Gastrocnemius medialis (tissue), 4 donors: Measurements from ENCODE around the gene EMCN.

ENCODE experiments used
- POLR2A ChIP-seq, 2 donors: fragments of 450-650 bp; IDR thresholded peaks; one replicate each; pipeline ENCODE4 v1.6.1; 2017; ENCODE audit warnings: antibody characterized with exemption in 2 of 2, mild to moderate bottlenecking in 2 of 2, moderate library complexity in 2 of 2
- TF ChIP-seq, protein P1 (sequence below), 5 experiments: fragments of 450-650 bp in 3 of 5; fragments of 200-600 bp in 2 of 5; sonication (generic) in 2 of 5; IDR thresholded peaks in 4 of 5; conservative IDR thresholded peaks in 1 of 5; 1 replicate in 4 of 5; 2 replicates in 1 of 5; pipeline ENCODE4 v1.5.1; 2016 to 2019; ENCODE audit warnings: antibody characterized with exemption in 5 of 5, mild to moderate bottlenecking in 3 of 5, moderate library complexity in 3 of 5

GRCh38 chr4:100359441-100359840 lies 158.4 kb downstream of the EMCN start:
- TF ChIP-seq POLR2A (IDR thresholded peaks at IDR 0.05), result no peak
- TF ChIP-seq, protein P1, sequence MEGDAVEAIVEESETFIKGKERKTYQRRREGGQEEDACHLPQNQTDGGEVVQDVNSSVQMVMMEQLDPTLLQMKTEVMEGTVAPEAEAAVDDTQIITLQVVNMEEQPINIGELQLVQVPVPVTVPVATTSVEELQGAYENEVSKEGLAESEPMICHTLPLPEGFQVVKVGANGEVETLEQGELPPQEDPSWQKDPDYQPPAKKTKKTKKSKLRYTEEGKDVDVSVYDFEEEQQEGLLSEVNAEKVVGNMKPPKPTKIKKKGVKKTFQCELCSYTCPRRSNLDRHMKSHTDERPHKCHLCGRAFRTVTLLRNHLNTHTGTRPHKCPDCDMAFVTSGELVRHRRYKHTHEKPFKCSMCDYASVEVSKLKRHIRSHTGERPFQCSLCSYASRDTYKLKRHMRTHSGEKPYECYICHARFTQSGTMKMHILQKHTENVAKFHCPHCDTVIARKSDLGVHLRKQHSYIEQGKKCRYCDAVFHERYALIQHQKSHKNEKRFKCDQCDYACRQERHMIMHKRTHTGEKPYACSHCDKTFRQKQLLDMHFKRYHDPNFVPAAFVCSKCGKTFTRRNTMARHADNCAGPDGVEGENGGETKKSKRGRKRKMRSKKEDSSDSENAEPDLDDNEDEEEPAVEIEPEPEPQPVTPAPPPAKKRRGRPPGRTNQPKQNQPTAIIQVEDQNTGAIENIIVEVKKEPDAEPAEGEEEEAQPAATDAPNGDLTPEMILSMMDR (IDR thresholded peaks at IDR 0.05 in 4 of 5, conservative IDR thresholded peaks at IDR 0.05 in 1 of 5), result no peak
